NCI-H1105 treated with DMSO at 0.1 percent for 48 hours (cell line): ENCODE measurements around the gene CDK5RAP1.
"Not testable (repeated sequence)": the region's sequence is repeated elsewhere in the genome, so short reads cannot be mapped to it uniquely, and the experiment has no call there.

Source experiments
- DNase-seq: peaks from one replicate; lab custom pipeline; 2025; lab: John Stamatoyannopoulos, UW

The CDK5RAP1 gene, protein sequence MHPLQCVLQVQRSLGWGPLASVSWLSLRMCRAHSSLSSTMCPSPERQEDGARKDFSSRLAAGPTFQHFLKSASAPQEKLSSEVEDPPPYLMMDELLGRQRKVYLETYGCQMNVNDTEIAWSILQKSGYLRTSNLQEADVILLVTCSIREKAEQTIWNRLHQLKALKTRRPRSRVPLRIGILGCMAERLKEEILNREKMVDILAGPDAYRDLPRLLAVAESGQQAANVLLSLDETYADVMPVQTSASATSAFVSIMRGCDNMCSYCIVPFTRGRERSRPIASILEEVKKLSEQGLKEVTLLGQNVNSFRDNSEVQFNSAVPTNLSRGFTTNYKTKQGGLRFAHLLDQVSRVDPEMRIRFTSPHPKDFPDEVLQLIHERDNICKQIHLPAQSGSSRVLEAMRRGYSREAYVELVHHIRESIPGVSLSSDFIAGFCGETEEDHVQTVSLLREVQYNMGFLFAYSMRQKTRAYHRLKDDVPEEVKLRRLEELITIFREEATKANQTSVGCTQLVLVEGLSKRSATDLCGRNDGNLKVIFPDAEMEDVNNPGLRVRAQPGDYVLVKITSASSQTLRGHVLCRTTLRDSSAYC

GRCh38 chr20:33401184-33401920 lies at the start of gene CDK5RAP1:
TSS of gene CDK5RAP1 (minus strand) at chr20:33401519. CDS start at chr20:33397064, 4,455 bp downstream.
- peak; percentile 88 for DNase-seq

DNA sequence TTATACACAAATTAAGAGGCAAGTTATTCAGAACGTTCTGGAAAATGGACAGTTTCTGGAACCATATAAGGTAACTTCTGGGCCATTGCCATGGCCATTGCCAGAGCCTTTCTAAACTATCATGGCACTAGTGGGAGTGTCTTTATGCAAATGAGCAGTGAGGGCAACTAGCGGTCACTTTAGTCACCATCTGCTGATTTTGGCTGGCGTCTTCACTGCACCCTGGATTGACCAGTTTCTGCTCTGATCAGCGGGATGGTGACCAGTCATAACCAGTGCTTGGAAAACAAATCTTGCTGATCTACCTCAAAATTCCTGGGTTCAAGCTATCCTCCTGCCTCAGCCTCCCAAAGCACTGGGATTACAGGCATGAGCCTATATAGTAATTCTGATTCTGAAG lies 49.5 kb upstream of the CDK5RAP1 start:
- DNase-seq, result no peak

- DNase-seq, result no peak
These were observed 44.7 kb upstream of the CDK5RAP1 start for GRCh38 chr20:33445881-33446625.

GRCh38 chr20:33444797-33445560 lies 43.7 kb upstream of the CDK5RAP1 start:
- no peak for DNase-seq

DNA sequence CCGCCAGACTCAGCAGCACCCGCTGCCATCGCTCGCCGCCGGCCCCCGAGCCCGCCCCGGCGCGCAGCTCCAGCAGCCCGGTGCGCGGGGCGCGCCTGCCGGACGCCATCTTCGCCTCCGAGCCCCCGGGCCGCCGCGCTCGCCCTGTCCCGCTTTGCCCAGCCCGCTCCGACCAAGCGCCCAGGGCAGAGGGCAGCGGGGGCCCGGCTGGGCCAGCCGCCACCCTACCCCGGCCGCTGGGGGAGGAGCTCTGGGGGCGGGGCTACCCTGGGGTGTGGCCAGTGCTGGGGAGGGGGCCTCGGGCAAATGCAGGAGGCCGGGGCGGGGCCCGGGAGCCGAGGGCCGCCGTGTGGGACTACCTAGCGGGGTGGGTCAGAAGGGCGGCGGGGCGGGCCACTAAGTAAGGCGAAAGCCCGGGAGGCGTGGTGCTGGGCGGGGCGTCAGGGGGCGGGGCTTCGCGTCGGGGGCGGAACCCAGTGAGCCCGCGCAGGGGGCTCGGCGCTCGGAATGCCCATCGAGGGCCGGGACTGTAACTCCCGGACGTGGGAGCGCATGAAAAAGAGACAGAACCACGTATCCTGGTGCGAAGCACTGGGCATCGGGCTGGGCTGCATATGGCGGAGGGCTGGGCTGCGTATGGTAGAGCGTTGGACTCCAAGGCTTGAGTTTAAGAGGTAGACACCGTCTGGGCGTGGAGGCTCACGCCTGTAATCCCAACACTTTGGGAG lies 42.4 kb upstream of the CDK5RAP1 start, which contains the start of gene SNTA1:
TSS of gene SNTA1 (minus strand) at position 252 of the 728 bp plus-strand sequence. CDS start at position 109, 143 bp downstream.
- peak; percentile 92 for DNase-seq

- DNase-seq, result peak; percentile 44
These were observed 41.7 kb upstream of the CDK5RAP1 start for GRCh38 chr20:33443006-33443511.

DNA sequence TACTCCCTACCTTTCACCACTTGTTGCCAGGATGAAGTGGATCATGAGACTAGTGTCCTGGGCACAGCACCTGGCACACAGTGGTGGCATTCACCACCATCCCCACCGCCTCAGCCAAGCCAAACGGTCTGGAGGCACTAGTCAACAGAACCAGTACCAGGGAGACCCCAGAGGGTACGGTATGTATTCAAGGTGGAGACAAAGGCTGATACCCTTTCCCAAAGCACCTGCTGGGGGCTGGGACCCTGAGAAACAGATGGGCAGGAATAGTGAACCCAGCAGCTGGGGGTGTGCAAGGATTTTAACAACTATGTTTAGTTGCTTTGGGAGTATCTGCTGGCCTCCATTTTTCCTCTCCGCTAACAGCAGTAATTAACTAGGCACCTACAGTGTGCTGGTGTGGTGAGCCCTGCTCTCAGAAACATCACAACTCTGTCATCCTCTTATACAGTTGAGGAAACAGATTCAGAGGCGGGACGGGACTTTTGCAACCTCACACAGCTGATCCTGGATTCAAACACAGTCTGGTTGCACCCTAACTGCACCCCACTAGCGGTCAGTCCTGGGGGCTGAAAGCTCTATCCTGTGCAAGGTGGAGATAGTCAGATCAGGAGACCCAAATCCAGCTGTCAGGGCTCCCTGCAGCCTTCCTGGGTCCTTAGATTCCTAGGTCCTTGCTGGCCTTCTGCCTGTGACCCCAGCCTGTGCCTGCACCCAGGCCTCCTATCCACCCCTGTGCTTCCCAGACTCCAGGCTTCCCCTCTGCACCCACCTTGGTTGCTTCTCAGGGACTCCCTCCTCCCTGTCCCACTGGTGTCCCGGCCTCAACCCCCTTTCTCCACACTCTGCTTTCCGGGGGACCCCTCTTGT lies 41.1 kb upstream of the CDK5RAP1 start:
- no peak for DNase-seq

GRCh38 chr20:33441142-33441955 lies 40.0 kb upstream of the CDK5RAP1 start:
- no peak for DNase-seq

DNA sequence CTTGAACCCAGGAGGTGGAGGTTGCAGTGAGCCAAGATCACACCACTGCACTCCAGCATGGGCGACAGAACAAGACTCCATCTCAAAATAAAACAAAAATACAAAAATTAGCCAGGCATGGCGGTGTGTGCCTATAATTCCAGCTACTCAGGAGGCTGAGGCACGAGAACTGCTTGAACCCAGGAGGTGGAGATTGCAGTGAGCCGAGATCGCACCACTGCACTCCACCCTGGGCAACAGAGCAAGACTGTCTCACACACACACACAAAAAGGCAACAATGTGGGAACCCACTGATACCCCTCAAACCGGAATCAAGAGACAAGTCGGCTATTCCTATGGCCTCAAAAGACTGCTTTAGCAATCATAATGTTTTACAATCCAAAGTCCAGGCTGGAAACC lies 39.2 kb upstream of the CDK5RAP1 start:
- not testable (repeated sequence) for DNase-seq

DNA sequence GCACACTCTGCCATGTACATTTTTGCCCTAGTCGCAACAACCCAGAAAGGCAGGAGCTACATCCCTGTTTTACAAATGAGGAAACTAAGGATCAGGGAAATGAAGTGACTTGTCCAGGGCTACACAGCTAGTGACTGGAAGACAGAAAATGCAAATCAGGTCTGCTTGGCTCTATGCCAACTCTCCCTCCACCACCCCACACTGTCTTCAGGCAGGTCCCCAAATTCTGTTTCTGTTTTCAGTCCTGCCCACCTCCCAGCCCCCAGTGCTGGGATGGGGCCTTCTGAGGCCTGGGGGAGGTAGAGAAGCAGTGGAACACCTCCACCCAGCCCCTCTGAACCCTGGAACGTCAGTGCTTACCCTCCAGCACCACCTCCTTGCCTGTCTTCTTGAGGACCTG lies 37.2 kb upstream of the CDK5RAP1 start:
- DNase-seq, result no peak

- DNase-seq, result no peak
These were observed 36.0 kb upstream of the CDK5RAP1 start for GRCh38 chr20:33437141-33437911.

- no peak for DNase-seq
These were observed 33.1 kb upstream of the CDK5RAP1 start for GRCh38 chr20:33434434-33434833.

GRCh38 chr20:33433465-33434234 lies 32.3 kb upstream of the CDK5RAP1 start:
- no peak for DNase-seq

GRCh38 chr20:33431797-33432381 lies 30.6 kb upstream of the CDK5RAP1 start:
- DNase-seq, result no peak

DNA sequence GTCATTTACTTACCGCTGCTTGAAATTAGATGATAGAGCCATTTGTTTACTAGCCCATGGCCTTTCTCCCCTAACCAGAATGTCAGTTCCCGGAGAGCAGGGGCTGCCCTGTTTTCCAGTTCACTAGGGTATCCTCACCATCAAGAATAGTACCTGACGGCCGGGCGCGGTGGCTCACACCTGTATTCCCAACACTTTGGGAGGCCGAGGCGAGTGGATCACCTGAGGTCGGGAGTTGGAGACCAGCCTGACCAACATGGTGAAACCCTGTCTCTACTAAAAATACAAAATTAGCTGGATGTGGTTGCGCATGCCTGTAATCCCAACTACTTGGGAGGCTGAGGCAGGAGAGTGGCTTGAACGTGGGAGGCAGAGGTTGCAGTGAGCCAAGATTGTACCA lies 22.6 kb upstream of the CDK5RAP1 start:
- DNase-seq, result not testable (repeated sequence)

- DNase-seq, result no peak
These were observed 22.0 kb upstream of the CDK5RAP1 start for GRCh38 chr20:33423141-33423834.
